Gastrocnemius medialis (tissue), 4 donors: ENCODE results near the gene KIAA1217.

Source experiments
- CTCF ChIP-seq, 5 experiments: fragments of 450-650 bp in 3 of 5; fragments of 200-600 bp in 2 of 5; sonication (generic) in 2 of 5; IDR thresholded peaks in 4 of 5; conservative IDR thresholded peaks in 1 of 5; 1 replicate in 4 of 5; 2 replicates in 1 of 5; pipeline ENCODE4 v1.5.1; 2016 to 2019; ENCODE audit warnings: antibody characterized with exemption in 5 of 5, mild to moderate bottlenecking in 3 of 5, moderate library complexity in 3 of 5
- POLR2A ChIP-seq, 2 donors: fragments of 450-650 bp; IDR thresholded peaks; one replicate each; pipeline ENCODE4 v1.6.1; 2017; ENCODE audit warnings: antibody characterized with exemption in 2 of 2, mild to moderate bottlenecking in 2 of 2, moderate library complexity in 2 of 2

GRCh38 chr10:24311888-24312287 lies 103.0 kb downstream of the KIAA1217 start:
- no peak for TF ChIP-seq POLR2A (IDR thresholded peaks at IDR 0.05)
- TF ChIP-seq CTCF (IDR thresholded peaks at IDR 0.05 in 4 of 5, conservative IDR thresholded peaks at IDR 0.05 in 1 of 5) = no peak
